ENCODE measurements around the gene CALU.

Gene CALU

GRCh38 chr7:128767475-128768110 is 28.4 kb downstream of the CALU start:
- no peak overlapping the region for H3K4me3 ChIP-seq (ENCODE audit: low read depth, low read length)
- no peak for DNase-seq (ENCODE audit: low read depth)
- TF ChIP-seq CTCF (IDR thresholded peaks at IDR 0.05; ENCODE audit: low read depth, low read length) (no peak), MAX (IDR thresholded peaks at IDR 0.05; ENCODE audit: low read depth, low read length) (no peak), MYC (IDR thresholded peaks at IDR 0.05; ENCODE audit: low read depth, low read length) (no peak), POLR2A (IDR thresholded peaks at IDR 0.05; ENCODE audit: extremely low read depth, insufficient read length) (no peak)

GRCh38 chr7:128770233-128770632 is 31.1 kb downstream of the CALU start:
- no peak for DNase-seq (ENCODE audit: low read depth)
- H3K4me3 ChIP-seq (ENCODE audit: low read depth, low read length), result no peak overlapping the region
- TF ChIP-seq POLR2A (IDR thresholded peaks at IDR 0.05; ENCODE audit: extremely low read depth, insufficient read length) (no peak), CTCF (IDR thresholded peaks at IDR 0.05; ENCODE audit: low read depth, low read length) (no peak), MYC (IDR thresholded peaks at IDR 0.05; ENCODE audit: low read depth, low read length) (no peak), MAX (IDR thresholded peaks at IDR 0.05; ENCODE audit: low read depth, low read length) (no peak)

- TF ChIP-seq CTCF (IDR thresholded peaks at IDR 0.05; ENCODE audit: low read depth, low read length) (no peak), MYC (IDR thresholded peaks at IDR 0.05; ENCODE audit: low read depth, low read length) (no peak), MAX (IDR thresholded peaks at IDR 0.05; ENCODE audit: low read depth, low read length) (no peak)
- no peak for DNase-seq (ENCODE audit: low read depth)
- H3K4me3 ChIP-seq (ENCODE audit: low read depth, low read length), result no peak overlapping the region
These were observed 34.4 kb downstream of the CALU start for GRCh38 chr7:128773604-128774003.

GRCh38 chr7:128774029-128774689 is 35.0 kb downstream of the CALU start:
- no peak for DNase-seq (ENCODE audit: low read depth)
- TF ChIP-seq POLR2A (IDR thresholded peaks at IDR 0.05; ENCODE audit: extremely low read depth, insufficient read length) (no peak), MYC (IDR thresholded peaks at IDR 0.05; ENCODE audit: low read depth, low read length) (no peak), MAX (IDR thresholded peaks at IDR 0.05; ENCODE audit: low read depth, low read length) (no peak), CTCF (IDR thresholded peaks at IDR 0.05; ENCODE audit: low read depth, low read length) (no peak)

GRCh38 chr7:128774921-128775320 is 35.8 kb downstream of the CALU start:
- no peak overlapping the region for H3K4me3 ChIP-seq (ENCODE audit: low read depth, low read length)
- no peak for DNase-seq (ENCODE audit: low read depth)
- no peak for TF ChIP-seq MAX (IDR thresholded peaks at IDR 0.05; ENCODE audit: low read depth, low read length)
- no peak for TF ChIP-seq MYC (IDR thresholded peaks at IDR 0.05; ENCODE audit: low read depth, low read length)
- no peak for TF ChIP-seq POLR2A (IDR thresholded peaks at IDR 0.05; ENCODE audit: extremely low read depth, insufficient read length)
- no peak for TF ChIP-seq CTCF (IDR thresholded peaks at IDR 0.05; ENCODE audit: low read depth, low read length)

More at GRCh38 chr7:128774029-128774689, 35.0 kb downstream of the CALU start:
- H3K4me3 ChIP-seq (ENCODE audit: low read depth, low read length), result no peak overlapping the region
